ENCODE measurements around the gene SLC25A22.

DNA sequence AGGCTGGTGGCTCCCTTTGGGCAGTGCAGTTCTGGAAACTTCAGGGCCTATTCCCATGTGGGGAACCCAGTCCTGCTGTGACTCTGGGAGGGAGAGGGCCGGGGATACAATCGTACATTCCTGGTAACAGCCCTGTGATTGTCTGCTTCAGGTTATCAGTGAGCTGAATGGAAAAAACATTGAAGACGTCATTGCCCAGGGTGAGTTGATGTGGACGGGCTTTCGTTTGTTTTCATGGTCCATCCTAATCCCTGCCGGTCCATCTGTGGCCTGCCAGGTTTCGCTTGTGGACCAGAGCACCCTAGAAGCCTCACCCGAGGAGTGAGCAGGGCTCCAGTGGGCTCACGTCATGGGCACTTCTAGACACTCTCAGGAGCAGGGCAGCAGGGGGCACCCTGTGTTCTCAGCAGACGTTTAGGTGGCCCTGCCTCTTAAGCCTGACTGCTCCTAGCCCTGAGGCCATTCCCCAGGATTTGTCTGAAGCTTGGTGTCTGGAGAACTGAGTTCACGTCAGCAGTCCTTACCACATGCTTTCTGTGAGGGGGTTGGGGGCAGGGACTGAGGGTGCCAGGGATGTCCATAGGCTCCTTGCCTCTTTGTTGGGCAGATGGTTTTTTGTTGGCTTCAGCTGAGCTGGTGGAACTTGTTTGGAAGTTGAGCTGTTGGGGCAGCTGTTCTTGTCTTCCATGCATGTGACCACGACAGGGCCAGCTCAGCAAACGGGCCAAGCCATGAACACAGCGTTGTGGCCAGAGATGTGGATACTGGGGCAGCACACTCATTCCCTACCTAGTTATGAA, 13.6 kb upstream of the SLC25A22 start:
- TF ChIP-seq POLR2A (IDR thresholded peaks at IDR 0.05) (no peak), POLR2AphosphoS5 (IDR thresholded peaks at IDR 0.05) (no peak)
- TF ChIP-seq, protein P1, sequence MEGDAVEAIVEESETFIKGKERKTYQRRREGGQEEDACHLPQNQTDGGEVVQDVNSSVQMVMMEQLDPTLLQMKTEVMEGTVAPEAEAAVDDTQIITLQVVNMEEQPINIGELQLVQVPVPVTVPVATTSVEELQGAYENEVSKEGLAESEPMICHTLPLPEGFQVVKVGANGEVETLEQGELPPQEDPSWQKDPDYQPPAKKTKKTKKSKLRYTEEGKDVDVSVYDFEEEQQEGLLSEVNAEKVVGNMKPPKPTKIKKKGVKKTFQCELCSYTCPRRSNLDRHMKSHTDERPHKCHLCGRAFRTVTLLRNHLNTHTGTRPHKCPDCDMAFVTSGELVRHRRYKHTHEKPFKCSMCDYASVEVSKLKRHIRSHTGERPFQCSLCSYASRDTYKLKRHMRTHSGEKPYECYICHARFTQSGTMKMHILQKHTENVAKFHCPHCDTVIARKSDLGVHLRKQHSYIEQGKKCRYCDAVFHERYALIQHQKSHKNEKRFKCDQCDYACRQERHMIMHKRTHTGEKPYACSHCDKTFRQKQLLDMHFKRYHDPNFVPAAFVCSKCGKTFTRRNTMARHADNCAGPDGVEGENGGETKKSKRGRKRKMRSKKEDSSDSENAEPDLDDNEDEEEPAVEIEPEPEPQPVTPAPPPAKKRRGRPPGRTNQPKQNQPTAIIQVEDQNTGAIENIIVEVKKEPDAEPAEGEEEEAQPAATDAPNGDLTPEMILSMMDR (IDR thresholded peaks at IDR 0.05) = no peak
